Aorta (tissue), 5 donors: Measurements from ENCODE around the gene RCSD1. TPM values are rescaled to one million over a fixed set of nuclear protein-coding genes. Genes with fewer than 3 reads are reported as not detected.

Experiments
- ATAC-seq: fragments of 200-7000 bp; cut with Tn5 transposase; one replicate; pipeline ENCODE4 v1.9.1; 2022; ENCODE audit warnings: moderate library complexity; ENCODE audit not compliant: low FRiP score
- DNase-seq, 2 donors: peaks; one replicate each; pipeline ENCODE4 v3.0.0-alpha.2; 2020
- H3K27ac ChIP-seq, 2 donors: one replicate each; pipeline ENCODE4 v1.5.1; 2013; ENCODE audit warnings: low read length in 2 of 2, mild to moderate bottlenecking in 2 of 2, moderate library complexity in 2 of 2, control low read depth in 1 of 2, inconsistent platforms in 1 of 2, low read depth in 1 of 2
- H3K27me3 ChIP-seq, 2 donors: one replicate each; pipeline ENCODE4 v1.6.1; 2013; ENCODE audit warnings: control low read depth in 1 of 2, low read length in 1 of 2, mild to moderate bottlenecking in 1 of 2, moderate library complexity in 1 of 2; ENCODE audit not compliant: insufficient read depth in 2 of 2, control insufficient read depth in 1 of 2
- H3K36me3 ChIP-seq, 2 donors: one replicate each; pipeline ENCODE4 v1.6.1; 2013; ENCODE audit warnings: control low read depth in 1 of 2, low read length in 1 of 2, mild to moderate bottlenecking in 1 of 2; ENCODE audit not compliant: insufficient read depth in 2 of 2, control insufficient read depth in 1 of 2
- H3K4me1 ChIP-seq, 2 donors: one replicate each; pipeline ENCODE4 v1.6.1; 2013; ENCODE audit warnings: low read length in 2 of 2, control low read depth in 1 of 2, mild to moderate bottlenecking in 1 of 2, moderate library complexity in 1 of 2; ENCODE audit not compliant: insufficient read depth in 2 of 2, control insufficient read depth in 1 of 2
- H3K4me3 ChIP-seq, 2 donors: one replicate each; pipeline ENCODE4 v1.5.1; 2013; ENCODE audit warnings: low read length in 2 of 2, control low read depth in 1 of 2, mild to moderate bottlenecking in 1 of 2
- H3K9me3 ChIP-seq: one replicate; pipeline ENCODE4 v1.6.1; 2013; ENCODE audit warnings: mild to moderate bottlenecking, low read length; ENCODE audit not compliant: control insufficient read depth
- WGBS, 2 donors: extraction: QIAGEN DNeasy Blood & Tissue Kit; methylation state at CpG; one replicate each; pipeline ENCODE4 v1.1.7; 2013; 5-methylcytosine and 5-hydroxymethylcytosine counted together
- intact Hi-C, 2 donors: fragments of 100-400 bp; cut with DNase I; formaldehyde crosslinking; loops; one replicate each; pipeline versions ENCODE4 v1.14.2 to v1.15.0; 2022
- polyA plus RNA-seq, 2 donors: library from polyadenylated mRNA; stranded (reverse); fragments of 200-250 nt; gene quantifications; one replicate each; pipeline ENCODE4 v1.2.3, GENCODE V29; 2013
- total RNA-seq, 2 donors: library from RNA; stranded (reverse); fragmentation: NEBNext Ultra II Directional; extraction: Animal tissue kit (Norgen Biotek cat#: 25700); gene quantifications; one replicate each; pipeline ENCODE4 v1.2.1, GENCODE V29; 2021
- donor health status: healthy with polysubstance abuse.
- donor health status: Bipolar disorder and iron deficiency.
- donor health status: DM: no; HTN: no; CAD: no.
- donor health status: DM: no; HTN: no; CAD: no.
- donor health status: DM: yes; HTN: yes; CAD: no.

The RCSD1 gene
- total and polyA plus RNA-seq, 4 donors: 8.7 to 17.9 (median 10.5) TPM

DNA sequence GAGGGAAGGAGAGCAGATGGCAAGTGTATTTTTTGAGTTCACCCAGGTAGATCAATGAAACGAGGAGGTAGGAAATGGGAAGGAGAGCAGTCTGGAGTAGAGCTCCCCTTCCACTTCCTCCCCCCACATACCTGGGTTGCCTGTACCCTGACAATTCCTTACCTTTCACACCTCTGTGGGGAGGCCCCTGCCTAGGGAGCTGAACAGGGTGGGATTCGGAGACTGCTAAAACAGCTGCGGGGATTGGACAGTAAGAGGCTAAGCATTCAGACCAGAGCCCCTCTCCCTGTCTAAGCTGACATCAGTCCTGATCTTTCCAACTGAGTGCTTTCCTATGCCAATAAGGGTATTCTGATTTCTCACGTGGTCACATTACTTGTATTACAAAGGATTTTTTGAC, 14.5 kb downstream of the RCSD1 start:
- no peak for DNase-seq
- no peak for ATAC-seq
- 52 to 65% methylated on average over 4 of the region's 4 CpGs for WGBS, 2 donors
- intact Hi-C loops: no loop called here
- Histone ChIP-seq H3K4me3 (no peak overlapping the region), H3K27ac (no peak overlapping the region), H3K9me3 (no peaks in the 10 kb centered on the region), H3K27me3 (no peaks in the 10 kb centered on the region), H3K4me1 (no peaks in the 10 kb centered on the region), H3K36me3 (no peaks in the 10 kb centered on the region)

DNA sequence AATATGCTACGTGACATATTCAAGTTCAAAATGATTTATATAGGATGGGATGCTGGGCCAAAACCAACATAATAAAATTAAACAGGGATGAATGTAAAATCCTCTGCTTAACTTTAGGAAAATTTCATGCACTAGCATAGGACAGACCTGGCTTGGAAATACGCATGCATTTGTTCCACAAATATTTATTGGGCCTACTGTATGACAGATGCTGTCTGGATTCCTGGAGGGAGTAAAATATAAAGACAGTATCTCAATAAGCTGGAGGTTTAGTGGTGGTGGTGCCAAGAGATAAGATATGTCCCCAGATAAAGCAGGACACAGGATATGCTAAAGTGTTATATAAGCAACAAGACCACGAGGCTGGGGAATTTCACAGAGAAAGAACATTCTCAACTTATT, 15.1 kb downstream of the RCSD1 start:
- WGBS, 2 donors: 30 to 37% methylated on average over 3 of the region's 3 CpGs
- Histone ChIP-seq H3K27ac (no peak overlapping the region), H3K4me3 (no peak overlapping the region), H3K4me1 (no peaks in the 10 kb centered on the region), H3K36me3 (no peaks in the 10 kb centered on the region), H3K9me3 (no peaks in the 10 kb centered on the region), H3K27me3 (no peaks in the 10 kb centered on the region)
- DNase-seq (no peak), ATAC-seq (no peak)
- intact Hi-C loops: no loop called here

DNA sequence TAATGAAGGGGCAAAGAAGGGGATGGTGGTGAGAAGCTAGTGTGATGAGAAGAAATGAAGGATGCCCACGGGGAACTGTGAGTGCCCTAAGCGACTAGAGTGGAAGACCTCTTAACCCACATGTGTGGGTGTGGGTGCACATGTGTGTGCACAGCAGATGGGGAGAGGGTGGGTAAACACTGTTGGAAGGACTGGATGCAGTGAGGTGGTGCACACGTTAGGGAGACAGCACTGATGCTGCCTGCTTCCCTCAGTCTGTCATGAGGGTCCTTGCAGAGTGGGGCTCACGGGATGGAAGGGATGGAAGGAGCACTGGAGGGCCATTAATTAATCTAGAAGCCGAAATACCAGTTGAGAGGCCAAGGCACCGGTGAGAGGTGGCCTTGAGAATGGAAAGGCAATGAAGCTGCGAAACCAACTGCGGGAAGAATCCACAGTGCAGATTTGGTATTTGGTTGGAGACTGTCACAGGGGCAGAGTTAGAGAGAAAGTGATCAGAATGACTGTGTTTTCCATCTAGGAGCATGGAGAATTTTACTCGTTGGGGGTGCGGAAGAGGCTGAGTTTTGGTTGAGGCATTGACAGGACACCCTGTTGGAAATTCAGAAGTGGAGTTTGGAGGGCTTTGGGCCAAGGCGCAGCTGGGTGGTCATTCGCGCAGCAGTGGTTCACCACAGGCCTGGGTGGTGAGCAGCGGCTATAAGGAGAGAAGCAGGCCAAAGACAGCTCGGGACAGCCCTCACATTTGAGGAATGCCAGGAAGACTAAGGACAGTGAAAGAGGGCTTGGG, 15.8 kb downstream of the RCSD1 start:
- intact Hi-C loops: no loop called here
- no peaks in the 10 kb centered on the region for H3K9me3 ChIP-seq
- no peaks in the 10 kb centered on the region for H3K36me3 ChIP-seq
- ATAC-seq (no peak), DNase-seq (no peak)
- no peaks in the 10 kb centered on the region for H3K4me1 ChIP-seq
- WGBS, 2 donors: 78 to 89% methylated on average over 15 of the region's 15 CpGs
- H3K27ac ChIP-seq: no peak overlapping the region
- H3K4me3 ChIP-seq: no peak overlapping the region
- no peaks in the 10 kb centered on the region for H3K27me3 ChIP-seq

DNA sequence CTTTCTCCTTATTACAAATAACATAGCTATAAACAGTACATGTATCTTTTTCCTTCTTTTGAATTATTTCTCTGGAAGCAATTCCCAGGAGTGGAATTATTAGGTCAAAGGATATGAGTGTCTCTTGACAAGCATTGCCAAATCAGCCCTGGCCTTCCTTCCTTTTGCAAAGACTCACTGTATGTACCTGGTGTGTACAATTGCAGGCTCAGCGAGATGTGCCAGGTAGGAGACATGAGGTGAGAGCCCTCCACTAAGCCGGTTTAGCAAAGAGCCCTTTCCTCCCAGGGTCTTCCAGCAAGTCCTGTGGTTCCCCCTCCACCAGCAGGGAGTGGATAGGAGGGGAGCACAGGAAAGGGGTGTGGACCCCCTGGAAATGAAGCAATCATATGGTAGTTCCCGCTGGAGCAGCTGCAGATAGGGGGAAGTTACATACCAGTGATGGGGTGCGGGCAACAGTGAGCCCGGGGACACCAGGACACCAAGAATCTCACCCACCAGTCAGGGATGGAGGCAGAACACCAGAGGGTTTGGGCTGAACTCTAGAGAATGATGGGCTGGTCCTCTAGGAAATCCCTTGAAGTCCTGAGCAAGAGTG, 18.3 kb downstream of the RCSD1 start:
- Histone ChIP-seq H3K36me3 (no peaks in the 10 kb centered on the region), H3K9me3 (no peaks in the 10 kb centered on the region), H3K27me3 (no peaks in the 10 kb centered on the region), H3K4me3 (no peak overlapping the region), H3K4me1 (no peaks in the 10 kb centered on the region), H3K27ac (no peak overlapping the region)
- WGBS, 2 donors: 93 to 95% methylated on average over 5 of the region's 5 CpGs
- intact Hi-C loops: no loop called here
- DNase-seq: no peak
- ATAC-seq: no peak

DNA sequence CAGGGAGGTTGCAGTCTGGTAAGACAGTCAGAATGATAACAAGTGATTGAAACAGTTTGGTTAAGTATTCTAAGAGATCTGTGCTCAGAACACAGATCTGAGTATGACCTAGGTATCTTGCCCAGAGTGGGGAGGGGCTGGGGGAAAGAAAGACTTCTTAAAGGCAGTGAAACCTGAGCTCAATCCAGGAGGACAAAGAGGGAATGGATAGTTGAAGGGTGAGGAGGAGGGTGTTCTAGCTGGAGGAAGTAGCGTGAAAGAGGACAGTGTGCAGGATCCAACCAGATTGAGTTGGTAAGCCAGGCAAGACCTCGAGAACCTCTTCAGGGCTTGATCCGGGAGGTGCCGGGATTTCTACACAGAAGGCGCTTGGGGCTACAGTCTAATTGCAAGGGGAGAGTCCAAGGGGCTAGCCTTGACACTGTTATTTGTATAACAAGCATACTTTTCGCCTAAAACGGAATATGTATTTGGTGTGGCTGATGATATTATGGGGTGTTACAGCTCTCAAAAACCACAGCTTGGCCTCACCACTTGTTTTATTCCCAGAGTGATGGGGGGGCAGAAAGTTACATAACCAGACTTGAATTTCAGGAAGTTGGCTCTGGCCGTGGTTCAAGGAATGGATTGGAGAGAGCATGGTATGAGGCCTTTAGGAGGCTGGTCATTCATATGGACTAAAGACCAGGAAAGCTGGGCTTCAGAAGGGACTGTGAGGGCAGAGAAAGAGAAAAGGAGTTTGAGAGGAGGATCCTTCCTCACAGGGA, 19.1 kb downstream of the RCSD1 start:
- Histone ChIP-seq H3K36me3 (no peaks in the 10 kb centered on the region), H3K4me1 (no peaks in the 10 kb centered on the region), H3K27me3 (no peaks in the 10 kb centered on the region), H3K4me3 (no peak overlapping the region), H3K27ac (no peak overlapping the region), H3K9me3 (no peaks in the 10 kb centered on the region)
- intact Hi-C loops: no loop called here
- ATAC-seq (peak; percentile 19), DNase-seq (peak in 1 of 2 donors; percentile 72)
- 49 to 51% methylated on average over 8 of the region's 8 CpGs for WGBS, 2 donors

DNA sequence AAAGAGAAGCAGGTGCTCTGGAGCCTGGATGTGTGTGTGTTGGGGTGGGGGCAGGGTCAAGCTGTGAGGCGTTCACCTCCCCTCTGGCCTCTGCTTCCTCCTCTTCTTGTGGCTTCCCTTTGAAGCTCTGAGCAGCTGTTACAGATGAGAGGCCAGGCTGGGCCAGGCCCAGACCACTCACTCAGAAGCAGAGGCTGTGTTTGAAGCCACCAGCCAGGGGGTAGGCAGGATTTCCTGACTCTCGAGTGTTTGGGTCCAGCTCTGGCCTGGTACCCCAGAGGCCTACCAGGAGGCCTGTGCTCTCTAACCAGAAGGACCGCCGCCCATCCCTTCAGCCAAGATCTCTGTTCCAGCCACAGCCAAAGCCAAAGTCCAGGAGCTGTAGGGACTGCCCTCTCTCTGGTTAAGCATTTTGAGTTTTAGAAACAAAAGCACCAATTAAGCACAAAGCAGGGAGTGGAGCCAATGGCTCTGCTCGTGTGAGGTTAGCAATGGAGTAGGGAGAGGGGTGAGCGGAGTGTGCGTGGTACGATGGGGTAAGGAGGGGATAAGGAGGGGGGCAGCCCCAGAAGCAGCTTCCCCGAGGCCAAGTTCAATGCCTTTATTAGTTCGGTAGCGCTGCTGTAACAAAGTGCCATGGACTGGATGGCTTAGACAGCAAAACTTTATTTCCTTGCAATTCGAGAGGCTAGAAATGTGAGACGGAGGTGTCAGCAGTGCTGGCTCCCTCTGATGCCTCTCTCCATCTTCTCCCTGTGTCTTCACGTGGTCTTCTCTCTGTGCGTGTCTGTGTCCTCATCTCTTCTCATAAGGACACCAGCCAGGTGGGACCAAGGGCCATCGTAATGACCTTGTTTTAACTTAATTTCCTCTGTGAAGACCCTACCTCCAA, 20.5 kb downstream of the RCSD1 start:
- no peaks in the 10 kb centered on the region for H3K4me1 ChIP-seq
- ATAC-seq (no peak), DNase-seq (no peak)
- no peak overlapping the region for H3K27ac ChIP-seq
- no peak overlapping the region for H3K4me3 ChIP-seq
- WGBS, 2 donors: 56 to 66% methylated on average over 16 of the region's 16 CpGs
- H3K9me3 ChIP-seq: no peaks in the 10 kb centered on the region
- intact Hi-C loops: no loop called here
- no peaks in the 10 kb centered on the region for H3K27me3 ChIP-seq
- no peaks in the 10 kb centered on the region for H3K36me3 ChIP-seq

DNA sequence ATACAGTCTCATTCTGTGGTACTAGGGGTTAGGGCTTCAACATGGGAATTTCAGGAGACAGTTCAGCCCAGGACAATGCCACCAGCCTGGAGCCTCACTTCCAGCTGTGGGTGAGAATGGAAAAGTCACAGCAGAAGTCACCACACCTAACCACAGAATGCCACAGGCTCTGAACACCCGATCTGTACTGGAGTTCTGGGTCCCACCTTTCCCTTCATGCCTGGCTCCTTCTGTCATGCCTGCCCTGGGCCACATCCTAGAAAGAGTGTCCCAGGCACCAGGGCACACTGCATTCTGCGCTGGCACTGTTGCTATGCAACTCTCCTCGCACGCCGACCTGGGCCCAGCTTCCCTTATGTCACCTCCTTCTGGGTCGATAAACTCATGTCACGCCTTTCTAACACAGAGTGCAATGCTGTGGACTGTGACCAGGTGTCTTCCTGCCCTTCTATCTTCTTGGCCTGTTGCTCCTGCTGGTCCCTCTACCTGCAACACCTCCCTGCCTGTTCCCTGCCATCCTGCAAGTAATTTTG, 21.2 kb downstream of the RCSD1 start:
- Histone ChIP-seq H3K4me1 (no peaks in the 10 kb centered on the region), H3K36me3 (no peaks in the 10 kb centered on the region), H3K4me3 (no peak overlapping the region), H3K27me3 (no peaks in the 10 kb centered on the region), H3K27ac (no peak overlapping the region), H3K9me3 (no peaks in the 10 kb centered on the region)
- ATAC-seq (no peak), DNase-seq (no peak)
- 85 to 87% methylated on average over 7 of the region's 7 CpGs for WGBS, 2 donors
- intact Hi-C loops: no loop called here

DNA sequence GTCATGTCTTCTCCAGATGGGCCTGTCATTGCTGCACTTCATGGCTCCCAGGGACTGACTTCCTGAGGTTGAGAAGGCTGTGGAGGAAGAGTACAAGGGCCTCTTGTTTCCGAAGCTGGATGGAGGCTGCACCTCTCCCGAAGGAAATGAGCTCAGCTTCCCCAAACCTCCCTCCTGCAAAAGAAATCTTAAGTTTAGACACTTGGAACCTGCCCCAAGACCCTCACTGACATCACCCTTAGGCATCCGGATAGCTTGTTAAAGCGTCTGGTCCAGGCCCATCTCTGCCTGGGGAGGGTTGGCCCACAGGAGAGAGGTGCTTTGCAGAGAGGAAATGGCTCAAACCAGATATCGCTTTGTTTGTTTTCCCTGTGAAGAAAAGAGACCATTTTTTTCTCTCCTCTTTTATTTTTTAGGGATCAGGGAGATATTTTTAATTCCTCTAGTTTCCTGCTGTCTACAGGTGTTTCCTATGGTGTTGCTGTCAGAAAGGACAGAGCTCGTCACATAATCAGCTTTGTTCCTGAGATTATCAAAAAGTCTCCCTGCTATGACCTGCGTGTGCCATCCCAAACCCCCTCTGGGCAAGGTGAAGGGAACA, 25.0 kb downstream of the RCSD1 start:
- no peaks in the 10 kb centered on the region for H3K4me1 ChIP-seq
- H3K27ac ChIP-seq: no peak overlapping the region
- ATAC-seq: no peak

More for the DNA sequence above, 25.0 kb downstream of the RCSD1 start:
- intact Hi-C loops: no loop called here
- Histone ChIP-seq H3K36me3 (no peaks in the 10 kb centered on the region), H3K9me3 (no peaks in the 10 kb centered on the region), H3K27me3 (no peaks in the 10 kb centered on the region), H3K4me3 (no peak overlapping the region)
- 52 to 55% methylated on average over 7 of the region's 7 CpGs for WGBS, 2 donors
- DNase-seq: no peak
